NCI-H446 (cell line): Measurements from ENCODE around the gene HOXD3.

Experiments
- DNase-seq, 2 experiments: peaks; one replicate each; lab custom pipeline; 2025; lab: John Stamatoyannopoulos, UW

HOXD3 gene

DNA sequence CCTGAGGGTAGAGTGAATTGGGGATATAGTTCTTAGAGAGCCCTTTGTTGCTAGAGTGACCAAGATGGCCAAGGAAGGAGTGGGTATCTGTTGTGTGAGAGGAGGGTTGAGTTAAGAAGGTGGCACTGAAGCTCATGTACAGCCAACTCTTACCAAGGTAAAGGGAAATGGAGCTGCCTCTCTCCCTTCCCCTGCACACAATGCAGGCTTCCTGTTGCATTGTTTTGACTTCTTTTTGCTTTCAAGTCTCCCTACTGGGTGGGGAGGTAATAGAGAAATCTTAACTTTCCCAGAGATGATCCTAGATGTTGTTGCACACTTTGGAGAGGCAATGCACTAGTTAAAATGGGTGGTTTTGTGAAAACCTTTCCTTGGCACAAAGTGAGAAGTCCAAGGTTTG lies 55.2 kb downstream of the HOXD3 start:
- no peak for DNase-seq

DNA sequence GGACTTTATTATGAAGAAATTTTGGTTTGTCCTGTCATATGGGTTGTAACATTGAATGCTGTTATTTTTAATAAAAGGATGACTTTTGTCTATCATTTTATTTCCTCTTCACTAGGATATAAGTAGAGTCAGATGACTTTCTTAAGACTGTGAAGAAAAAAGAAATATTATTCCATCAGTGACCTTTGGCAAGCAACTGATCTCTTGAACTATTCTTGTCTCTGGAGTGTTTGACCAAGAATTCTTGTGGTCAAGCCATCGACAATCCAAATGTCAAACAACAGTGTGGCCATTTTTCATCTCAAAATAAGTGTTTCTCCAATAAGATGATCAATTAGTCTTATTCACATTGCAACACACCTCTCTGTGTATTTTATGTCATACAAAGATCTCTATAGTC lies 56.3 kb downstream of the HOXD3 start:
- DNase-seq: no peak
